Adrenal gland (tissue), 5 donors: ENCODE results near the gene SETD2.

Source experiments
- POLR2A ChIP-seq, 2 donors: fragments of 450-650 bp; IDR thresholded peaks; one replicate each; pipeline ENCODE4 v1.6.1; 2017; ENCODE audit warnings: antibody characterized with exemption in 2 of 2, mild to moderate bottlenecking in 2 of 2, moderate library complexity in 1 of 2
- TF ChIP-seq, protein P1 (sequence below), 6 experiments: fragments of 450-650 bp in 4 of 6; fragments of 200-600 bp in 2 of 6; sonication (generic) in 1 of 6; IDR thresholded peaks; 1 replicate in 5 of 6; 2 replicates in 1 of 6; pipeline versions ENCODE4 v1.5.1 to v1.8.0; 2016 to 2021; ENCODE audit warnings: antibody characterized with exemption in 6 of 6, mild to moderate bottlenecking in 2 of 6, moderate library complexity in 1 of 6
- donor health status: DM: no; HTN: no; CAD: no.

DNA sequence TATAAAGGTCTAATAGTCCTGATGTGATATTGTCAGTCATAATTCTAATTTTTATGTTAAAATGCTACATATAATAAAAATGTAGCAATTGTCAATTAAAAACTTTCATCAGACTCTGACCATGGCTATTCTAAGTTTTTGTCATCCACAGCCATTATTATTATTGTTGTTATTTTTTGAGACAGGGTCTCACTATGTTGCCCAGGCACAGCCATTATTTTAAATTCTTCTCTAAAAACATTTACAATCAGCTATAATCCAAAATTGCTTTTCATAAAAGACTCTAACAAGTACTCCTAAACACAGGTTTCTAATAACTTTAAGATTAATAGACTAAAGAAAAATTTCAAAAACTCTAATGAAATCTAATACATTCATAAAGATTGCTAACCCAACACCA, 41.0 kb upstream of the SETD2 start:
- TF ChIP-seq, protein P1, sequence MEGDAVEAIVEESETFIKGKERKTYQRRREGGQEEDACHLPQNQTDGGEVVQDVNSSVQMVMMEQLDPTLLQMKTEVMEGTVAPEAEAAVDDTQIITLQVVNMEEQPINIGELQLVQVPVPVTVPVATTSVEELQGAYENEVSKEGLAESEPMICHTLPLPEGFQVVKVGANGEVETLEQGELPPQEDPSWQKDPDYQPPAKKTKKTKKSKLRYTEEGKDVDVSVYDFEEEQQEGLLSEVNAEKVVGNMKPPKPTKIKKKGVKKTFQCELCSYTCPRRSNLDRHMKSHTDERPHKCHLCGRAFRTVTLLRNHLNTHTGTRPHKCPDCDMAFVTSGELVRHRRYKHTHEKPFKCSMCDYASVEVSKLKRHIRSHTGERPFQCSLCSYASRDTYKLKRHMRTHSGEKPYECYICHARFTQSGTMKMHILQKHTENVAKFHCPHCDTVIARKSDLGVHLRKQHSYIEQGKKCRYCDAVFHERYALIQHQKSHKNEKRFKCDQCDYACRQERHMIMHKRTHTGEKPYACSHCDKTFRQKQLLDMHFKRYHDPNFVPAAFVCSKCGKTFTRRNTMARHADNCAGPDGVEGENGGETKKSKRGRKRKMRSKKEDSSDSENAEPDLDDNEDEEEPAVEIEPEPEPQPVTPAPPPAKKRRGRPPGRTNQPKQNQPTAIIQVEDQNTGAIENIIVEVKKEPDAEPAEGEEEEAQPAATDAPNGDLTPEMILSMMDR (IDR thresholded peaks at IDR 0.05) = no peak
- no peak for TF ChIP-seq POLR2A (IDR thresholded peaks at IDR 0.05)
